Cardiac septum (tissue), 1 donor: ENCODE data around the gene OAF. TPM values are rescaled to one million over a fixed set of nuclear protein-coding genes. Genes with fewer than 3 reads are reported as not detected.
"Not testable (repeated sequence)": the region's sequence is repeated elsewhere in the genome, so short reads cannot be mapped to it uniquely, and the experiment has no call there.

Source experiments
- DNase-seq: peaks from one replicate; pipeline ENCODE4 v3.0.0-alpha.2; 2020; ENCODE audit warnings: low spot score
- intact Hi-C: fragments of 100-400 bp; cut with DNase I; formaldehyde crosslinking; loops from one replicate; pipeline ENCODE4 v1.14.0; 2022
- long read RNA-seq: library from polyadenylated mRNA; unstranded; transcript quantifications from one replicate; pipeline ENCODE4 v2.0.0, GENCODE V29; 2021
- total RNA-seq: library from RNA; stranded (reverse); fragmentation: NEBNext Ultra II Directional; extraction: Animal tissue kit (Norgen Biotek cat#: 25700); gene quantifications from one replicate; pipeline ENCODE4 v1.2.1, GENCODE V29; 2021
- donor health status: DM: no; HTN: no; CAD: no.

The OAF gene
- 17.8 TPM for total RNA-seq
- long read RNA-seq, transcript OAF-201 (4 exons, 2,525 nt), result major isoform, 35 of 41 reads
- long read RNA-seq, partial matches to known transcripts, result 1 of 41 reads
- long read RNA-seq, other reads (novel, unspliced or antisense), result 5 of 41 reads

DNA sequence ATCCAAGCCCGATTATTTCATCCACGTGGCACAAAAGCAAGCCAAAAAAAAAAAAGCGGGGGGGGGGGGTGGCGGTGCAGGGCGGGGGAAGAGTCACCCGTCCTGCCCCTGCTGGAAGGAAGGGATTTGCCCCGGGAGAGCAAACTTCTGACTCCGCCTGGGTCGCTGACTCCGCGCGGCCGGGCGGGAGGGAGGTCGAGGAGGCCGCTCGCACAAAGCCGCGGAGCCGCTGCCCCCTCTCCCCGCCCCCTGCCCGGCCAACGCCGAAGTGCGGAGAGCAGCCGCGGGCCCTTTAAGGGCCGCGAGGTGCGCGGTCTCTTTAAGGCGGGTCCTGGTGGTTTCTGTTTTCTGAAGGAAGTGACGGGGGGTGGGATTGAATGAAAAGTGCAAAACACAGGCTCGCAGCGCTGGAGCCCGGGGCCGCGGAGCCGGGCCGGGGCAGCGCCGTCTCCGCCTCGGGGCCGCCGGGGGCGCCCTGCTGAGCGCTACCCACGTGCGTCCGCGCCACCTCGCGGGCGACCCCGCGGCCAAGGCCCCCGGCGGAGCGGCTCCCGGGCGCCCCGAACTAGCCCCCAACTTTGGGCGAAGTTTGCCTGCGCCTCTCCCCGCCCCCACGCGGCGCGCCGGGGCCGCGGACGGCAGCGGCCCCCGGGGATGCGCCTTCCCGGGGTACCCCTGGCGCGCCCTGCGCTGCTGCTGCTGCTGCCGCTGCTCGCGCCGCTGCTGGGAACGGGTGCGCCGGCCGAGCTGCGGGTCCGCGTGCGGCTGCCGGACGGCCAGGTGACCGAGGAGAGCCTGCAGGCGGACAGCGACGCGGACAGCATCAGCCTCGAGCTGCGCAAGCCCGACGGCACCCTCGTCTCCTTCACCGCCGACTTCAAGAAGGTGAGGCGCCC lies at the start of gene OAF:
Gene OAF, plus strand, starts transcription at position 407 of the 896 bp plus-strand sequence. Its CDS starts 248 bp downstream, at position 655.
- DNase-seq, result peak; percentile 83
- intact Hi-C loops, result no loop called here

- intact Hi-C loops, result no loop called here
- no peak for DNase-seq
These were observed 43.2 kb upstream of the OAF start for GRCh38 chr11:120167659-120168058.

- DNase-seq, result peak; percentile 35
These were observed 42.5 kb upstream of the OAF start for GRCh38 chr11:120168108-120168959.

DNA sequence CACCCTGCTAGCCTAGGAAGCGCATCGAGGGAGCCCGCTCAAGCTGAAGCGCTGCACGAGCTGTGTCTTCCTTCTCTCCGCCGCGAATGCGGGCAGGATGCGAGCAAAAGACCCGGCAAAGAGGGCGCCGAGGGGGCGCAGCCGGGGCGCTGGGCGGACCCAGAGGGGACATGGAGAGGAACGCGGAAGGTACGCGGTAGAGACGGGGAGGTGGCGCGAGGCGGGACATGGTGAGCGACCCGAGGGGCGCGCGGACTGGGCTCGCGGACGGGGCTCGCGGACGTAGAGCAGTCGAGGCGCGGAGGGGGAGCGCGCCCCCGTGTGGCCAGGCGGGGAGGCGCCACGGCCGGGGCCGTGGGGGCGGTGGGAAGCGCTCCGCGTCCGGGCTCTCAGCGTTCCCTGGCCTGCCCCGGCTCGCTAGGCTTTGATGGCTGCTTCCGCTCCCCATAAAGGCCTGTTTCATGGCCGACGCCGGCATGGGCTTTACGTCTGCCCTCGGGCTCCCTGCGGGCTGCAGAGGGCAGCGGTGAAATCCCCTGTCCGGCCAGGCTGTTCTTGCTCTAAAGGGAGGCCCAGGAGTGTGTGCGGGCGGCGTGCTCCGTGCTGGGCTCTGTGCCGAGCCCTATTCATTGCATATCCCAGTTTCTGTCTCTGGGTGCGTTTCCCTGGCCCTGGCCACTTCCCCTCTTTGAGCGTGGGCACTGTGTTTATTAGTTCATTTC lies 41.7 kb upstream of the OAF start:
- DNase-seq, result peak; percentile 79

More at GRCh38 chr11:120168108-120168959, 42.5 kb upstream of the OAF start:
- intact Hi-C loops, result no loop called here

GRCh38 chr11:120169981-120170698 lies 40.7 kb upstream of the OAF start:
- intact Hi-C loops, result no loop called here
- peak; percentile 69 for DNase-seq

More for the DNA sequence above, 41.7 kb upstream of the OAF start:
- intact Hi-C loops, result no loop called here

GRCh38 chr11:120170741-120171261 lies 40.0 kb upstream of the OAF start:
- intact Hi-C loops, result no loop called here
- peak; percentile 66 for DNase-seq

- DNase-seq, result peak; percentile 74
- intact Hi-C loops, result loop anchor here (1.0 to 2.0 kb wide), 2 partner anchors 58 to 129 kb away; no protein-coding TSS in a partner anchor
These were observed 38.5 kb upstream of the OAF start for GRCh38 chr11:120172054-120172911.

- DNase-seq, result peak; percentile 24
- intact Hi-C loops, result loop anchor here (2.0 kb wide), 1 partner anchor 128 kb away; no protein-coding TSS in a partner anchor
These were observed 37.7 kb upstream of the OAF start for GRCh38 chr11:120173019-120173705.

DNA sequence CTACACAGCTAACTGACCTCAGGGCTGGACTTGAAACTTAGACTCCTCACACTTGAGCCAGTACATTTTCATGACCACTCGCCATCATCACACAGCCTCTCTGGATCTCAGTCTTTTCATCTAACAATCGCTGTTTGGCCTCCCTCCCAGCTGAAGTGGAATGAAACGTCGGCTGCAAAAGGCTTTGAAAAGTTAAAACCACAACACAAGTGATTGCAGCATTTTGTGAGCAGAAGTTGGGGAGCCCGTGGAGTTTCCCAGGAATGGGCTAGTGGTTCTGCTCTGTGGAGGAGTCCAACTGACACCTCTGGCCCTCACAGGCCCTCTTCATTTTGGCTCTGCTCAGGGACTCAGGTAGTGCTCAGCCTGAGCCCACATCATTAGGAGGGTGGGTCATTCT lies 37.0 kb upstream of the OAF start:
- intact Hi-C loops, result loop anchor here (2.0 kb wide), 1 partner anchor 127 kb away; no protein-coding TSS in a partner anchor
- peak; percentile 50 for DNase-seq

DNA sequence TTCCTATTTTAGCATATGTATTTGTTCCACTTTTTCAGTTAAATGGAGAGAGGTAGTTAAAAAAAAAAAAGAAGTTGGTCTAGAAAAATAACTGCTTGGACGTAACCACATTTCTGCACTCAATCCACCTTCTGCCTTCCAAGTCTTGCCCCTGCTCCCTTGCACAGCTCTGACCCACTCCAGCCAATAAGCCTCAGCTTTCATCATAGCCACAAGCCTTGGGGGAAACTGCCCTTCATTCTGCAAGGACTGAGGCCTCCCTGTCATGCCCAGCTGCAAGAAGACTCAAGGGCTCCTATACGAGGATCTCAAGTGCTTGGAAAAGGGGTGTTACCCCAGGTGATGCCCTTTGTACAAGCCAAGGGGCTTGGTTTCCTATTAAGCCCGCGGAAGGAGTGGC lies 36.0 kb upstream of the OAF start:
- intact Hi-C loops, result no loop called here
- peak; percentile 5 for DNase-seq

DNA sequence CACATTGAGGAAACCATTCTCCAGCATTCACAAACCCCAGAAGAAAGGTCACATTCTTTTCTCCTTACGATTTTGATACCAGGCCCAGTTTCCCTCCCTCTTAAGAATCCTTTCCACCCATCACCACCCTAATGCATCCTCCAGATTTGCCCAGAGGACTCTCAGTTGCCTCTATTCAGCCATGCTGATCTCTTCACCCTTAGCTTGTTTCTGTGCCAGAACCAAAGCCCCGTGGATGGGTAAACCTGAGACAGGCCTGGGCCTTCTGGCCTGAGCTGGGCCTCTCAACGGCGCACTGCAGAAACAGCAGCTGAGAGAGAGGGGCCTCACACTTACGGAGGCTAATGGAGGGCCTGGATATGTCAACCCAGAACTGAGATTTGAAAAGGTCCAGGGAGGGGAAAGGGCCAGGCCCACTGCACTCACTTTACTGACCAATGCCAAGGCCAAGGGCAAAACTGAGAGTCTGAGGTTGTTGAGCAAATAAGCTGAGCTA lies 32.2 kb upstream of the OAF start:
- peak; percentile 70 for DNase-seq
- intact Hi-C loops, result no loop called here

GRCh38 chr11:120179057-120179672 lies 31.7 kb upstream of the OAF start:
- intact Hi-C loops, result no loop called here
- DNase-seq, result peak; percentile 73

GRCh38 chr11:120180063-120180462 lies 30.8 kb upstream of the OAF start:
- intact Hi-C loops, result not testable (repeated sequence)

GRCh38 chr11:120180551-120181232 lies 30.1 kb upstream of the OAF start:
- peak; percentile 73 for DNase-seq
- intact Hi-C loops, result no loop called here

More at GRCh38 chr11:120180063-120180462, 30.8 kb upstream of the OAF start:
- DNase-seq, result peak; percentile 39

GRCh38 chr11:120181376-120181975 lies 29.4 kb upstream of the OAF start:
- intact Hi-C loops, result no loop called here
- peak; percentile 19 for DNase-seq
